PC-9 (cell line): ENCODE results near the gene SLC39A12.

Experiments
- CTCF ChIP-seq: fragments of 200-600 bp; sonication (generic); conservative IDR thresholded peaks from 2 replicates; pipeline ENCODE4 v1.6.1; 2017; ENCODE audit warnings: mixed run types, antibody characterized with exemption, mild to moderate bottlenecking, moderate library complexity
- EZH2 ChIP-seq: fragments of 200-600 bp; sonication (generic); IDR thresholded peaks from 2 replicates; pipeline ENCODE4 v1.8.0; 2017; ENCODE audit warnings: antibody characterized with exemption, low read depth

GRCh38 chr10:17921378-17921777 is 30.3 kb upstream of the SLC39A12 start:
- TF ChIP-seq CTCF: no peak
- TF ChIP-seq EZH2: no peak
